ENCODE data around the gene VILL.

DNA sequence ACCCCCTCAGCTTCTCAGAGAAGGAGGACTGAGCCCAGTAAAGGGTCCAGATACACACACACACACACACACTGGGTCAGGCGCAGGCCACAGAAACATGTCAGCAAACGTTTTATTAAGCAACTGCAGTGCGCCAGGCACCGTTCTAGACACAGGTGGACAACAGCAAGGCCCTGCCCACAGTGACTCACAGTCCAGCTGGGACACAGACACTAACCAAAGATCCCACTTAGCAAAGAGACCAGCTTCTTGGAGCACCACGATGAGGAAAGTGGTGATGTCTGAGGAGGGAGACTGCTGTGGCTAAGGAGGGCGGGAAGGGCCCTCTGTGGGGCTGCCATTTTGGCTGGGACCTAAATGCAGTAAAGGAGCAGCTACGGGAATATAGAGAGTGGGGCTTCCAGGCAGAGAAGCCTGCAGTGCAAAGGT lies 2.8 kb upstream of the VILL start:
- no peak for TF ChIP-seq CTCF (IDR thresholded peaks at IDR 0.05)
- no peak for TF ChIP-seq POLR2A (IDR thresholded peaks at IDR 0.05)
